Measurements from ENCODE around the gene SERTAD1.
"Not testable (repeated sequence)": the region's sequence is repeated elsewhere in the genome, so short reads cannot be mapped to it uniquely, and the experiment has no call there.

SERTAD1 gene

GRCh38 chr19:40411958-40412499, 13.8 kb downstream of the SERTAD1 start:
- H3K27ac ChIP-seq (ENCODE audit: low read depth, low read length) = no peak overlapping the region

GRCh38 chr19:40411125-40411842, 14.5 kb downstream of the SERTAD1 start:
- TF ChIP-seq EZH2phosphoT487 (conservative IDR thresholded peaks at IDR 0.05; ENCODE audit: low read length) (no peak), CTCF (IDR thresholded peaks at IDR 0.05; ENCODE audit: insufficient read depth, low read length, poor library complexity, severe bottlenecking) (no peak)
- no peaks in the 10 kb centered on the region for H3K27me3 ChIP-seq (ENCODE audit: low read length)
- no peaks in the 10 kb centered on the region for H4K20me1 ChIP-seq (ENCODE audit: low read depth, low read length)
- no peaks in the 10 kb centered on the region for H3K36me3 ChIP-seq (ENCODE audit: low read length)
- no peaks in the 10 kb centered on the region for H3F3A ChIP-seq (ENCODE audit: insufficient read depth)
- no peak overlapping the region for H3K27ac ChIP-seq (ENCODE audit: low read depth, low read length)
- no peak overlapping the region for H2AFZ ChIP-seq (ENCODE audit: low read depth, low read length, severe bottlenecking)
- H3K9me2 ChIP-seq (replicated peaks; ENCODE audit: insufficient read depth, low read length) = no peaks in the 10 kb centered on the region
- H3K79me2 ChIP-seq (ENCODE audit: insufficient read depth, low read length) = no peaks in the 10 kb centered on the region
- no peaks in the 10 kb centered on the region for H3K9me3 ChIP-seq (ENCODE audit: insufficient read depth, low read length)
- no peak overlapping the region for H3K9ac ChIP-seq (ENCODE audit: low read length)
- no peak overlapping the region for H3K4me3 ChIP-seq (ENCODE audit: insufficient read depth, low read length, poor library complexity, severe bottlenecking)
- no peak overlapping the region for H3K4me2 ChIP-seq (ENCODE audit: low read depth, low read length, poor library complexity, severe bottlenecking)

More at GRCh38 chr19:40411958-40412499, 13.8 kb downstream of the SERTAD1 start:
- Histone ChIP-seq H3K36me3 (ENCODE audit: low read length) (no peaks in the 10 kb centered on the region), H3K4me3 (ENCODE audit: insufficient read depth, low read length, poor library complexity, severe bottlenecking) (no peak overlapping the region), H4K20me1 (ENCODE audit: low read depth, low read length) (no peaks in the 10 kb centered on the region), H3K9ac (ENCODE audit: low read length) (no peak overlapping the region), H3K4me2 (ENCODE audit: low read depth, low read length, poor library complexity, severe bottlenecking) (no peak overlapping the region), H3F3A (ENCODE audit: insufficient read depth) (no peaks in the 10 kb centered on the region), H3K79me2 (ENCODE audit: insufficient read depth, low read length) (no peaks in the 10 kb centered on the region), H3K9me2 (replicated peaks; ENCODE audit: insufficient read depth, low read length) (no peaks in the 10 kb centered on the region), H2AFZ (ENCODE audit: low read depth, low read length, severe bottlenecking) (no peak overlapping the region), H3K9me3 (ENCODE audit: insufficient read depth, low read length) (no peaks in the 10 kb centered on the region), H3K27me3 (ENCODE audit: low read length) (no peaks in the 10 kb centered on the region)
- TF ChIP-seq CTCF (IDR thresholded peaks at IDR 0.05; ENCODE audit: insufficient read depth, low read length, poor library complexity, severe bottlenecking) (no peak), EZH2phosphoT487 (conservative IDR thresholded peaks at IDR 0.05; ENCODE audit: low read length) (no peak)

- Histone ChIP-seq H3F3A (ENCODE audit: insufficient read depth) (no peaks in the 10 kb centered on the region), H3K27me3 (ENCODE audit: low read length) (no peaks in the 10 kb centered on the region), H3K36me3 (ENCODE audit: low read length) (no peaks in the 10 kb centered on the region), H3K9ac (ENCODE audit: low read length) (no peak overlapping the region), H3K9me2 (replicated peaks; ENCODE audit: insufficient read depth, low read length) (no peaks in the 10 kb centered on the region), H3K9me3 (ENCODE audit: insufficient read depth, low read length) (no peaks in the 10 kb centered on the region), H3K79me2 (ENCODE audit: insufficient read depth, low read length) (no peaks in the 10 kb centered on the region), H4K20me1 (ENCODE audit: low read depth, low read length) (no peaks in the 10 kb centered on the region), H3K4me2 (ENCODE audit: low read depth, low read length, poor library complexity, severe bottlenecking) (no peak overlapping the region), H2AFZ (ENCODE audit: low read depth, low read length, severe bottlenecking) (no peak overlapping the region), H3K27ac (ENCODE audit: low read depth, low read length) (no peak overlapping the region), H3K4me3 (ENCODE audit: insufficient read depth, low read length, poor library complexity, severe bottlenecking) (no peak overlapping the region)
- TF ChIP-seq EZH2phosphoT487 (conservative IDR thresholded peaks at IDR 0.05; ENCODE audit: low read length) (no peak), CTCF (IDR thresholded peaks at IDR 0.05; ENCODE audit: insufficient read depth, low read length, poor library complexity, severe bottlenecking) (no peak)
Observed at GRCh38 chr19:40410030-40410389, 15.8 kb downstream of the SERTAD1 start.

- H3F3A ChIP-seq (ENCODE audit: insufficient read depth); H2AFZ ChIP-seq (ENCODE audit: low read depth, low read length, severe bottlenecking); H3K9ac ChIP-seq (ENCODE audit: low read length); H3K4me3 ChIP-seq (ENCODE audit: insufficient read depth, low read length, poor library complexity, severe bottlenecking); H3K27me3 ChIP-seq (ENCODE audit: low read length); H3K9me3 ChIP-seq (ENCODE audit: insufficient read depth, low read length); H4K20me1 ChIP-seq (ENCODE audit: low read depth, low read length); H3K9me2 ChIP-seq (replicated peaks; ENCODE audit: insufficient read depth, low read length); H3K36me3 ChIP-seq (ENCODE audit: low read length); H3K4me2 ChIP-seq (ENCODE audit: low read depth, low read length, poor library complexity, severe bottlenecking); H3K27ac ChIP-seq (ENCODE audit: low read depth, low read length); H3K79me2 ChIP-seq (ENCODE audit: insufficient read depth, low read length): not testable (repeated sequence)
Observed at GRCh38 chr19:40408598-40408925, 17.2 kb downstream of the SERTAD1 start.

All from SU-DHL-6 (cell line).